HG03571 (cell line): ENCODE data around the gene EPAS1.

Experiments
- ATAC-seq: cut with Tn5 transposase; IDR thresholded peaks from one replicate; pipeline ENCODE4 v1.9.1; 2021; ENCODE audit not compliant: unreplicated experiment

EPAS1 gene

DNA sequence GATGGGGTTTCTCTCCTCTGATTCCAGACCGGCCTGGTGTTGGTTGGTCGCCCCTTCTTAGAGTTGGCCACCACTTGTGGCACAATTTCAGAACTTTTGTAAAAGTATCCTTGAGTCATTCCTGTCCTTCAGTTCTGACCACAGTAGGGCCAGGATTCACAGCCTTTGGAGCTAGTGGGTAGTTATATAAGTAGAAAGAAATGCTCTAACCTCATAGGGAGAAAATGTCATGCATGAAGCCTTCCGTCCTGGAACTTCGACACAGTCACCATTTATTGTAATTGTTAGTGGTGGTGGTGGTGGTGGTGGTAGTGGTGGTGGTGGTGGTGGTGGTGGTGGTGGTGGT is 65.4 kb downstream of the EPAS1 start:
- no peak for ATAC-seq

DNA sequence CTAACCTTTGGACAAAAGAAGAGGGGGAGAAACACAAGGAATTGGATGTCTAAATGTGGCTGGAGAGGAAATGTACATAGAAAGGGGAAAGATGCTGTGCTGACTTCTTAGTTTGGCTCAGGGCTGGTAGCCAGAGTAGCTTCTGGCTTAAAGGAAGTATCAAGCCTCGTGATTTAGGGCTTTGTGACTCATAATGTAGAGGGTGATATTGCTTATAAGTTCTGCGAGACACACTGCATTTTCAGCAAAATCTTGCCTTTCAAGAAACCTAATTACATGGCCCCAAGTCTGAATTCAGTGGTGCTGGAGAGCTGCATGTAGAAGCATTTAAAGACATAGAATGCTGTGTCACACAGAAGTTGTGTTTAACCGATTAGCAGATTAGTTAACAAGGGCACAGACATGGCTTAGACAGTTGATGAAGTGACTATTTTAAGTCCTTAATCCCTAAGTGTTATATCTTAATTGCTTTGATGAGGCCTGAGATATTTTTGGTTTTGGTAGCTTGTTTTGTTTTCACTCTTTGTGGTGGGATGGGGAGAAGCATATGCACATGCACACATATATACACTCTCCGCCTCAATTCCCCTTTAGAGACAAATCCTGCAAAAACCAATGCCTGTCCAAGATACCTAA is 66.4 kb downstream of the EPAS1 start:
- ATAC-seq, result no peak

DNA sequence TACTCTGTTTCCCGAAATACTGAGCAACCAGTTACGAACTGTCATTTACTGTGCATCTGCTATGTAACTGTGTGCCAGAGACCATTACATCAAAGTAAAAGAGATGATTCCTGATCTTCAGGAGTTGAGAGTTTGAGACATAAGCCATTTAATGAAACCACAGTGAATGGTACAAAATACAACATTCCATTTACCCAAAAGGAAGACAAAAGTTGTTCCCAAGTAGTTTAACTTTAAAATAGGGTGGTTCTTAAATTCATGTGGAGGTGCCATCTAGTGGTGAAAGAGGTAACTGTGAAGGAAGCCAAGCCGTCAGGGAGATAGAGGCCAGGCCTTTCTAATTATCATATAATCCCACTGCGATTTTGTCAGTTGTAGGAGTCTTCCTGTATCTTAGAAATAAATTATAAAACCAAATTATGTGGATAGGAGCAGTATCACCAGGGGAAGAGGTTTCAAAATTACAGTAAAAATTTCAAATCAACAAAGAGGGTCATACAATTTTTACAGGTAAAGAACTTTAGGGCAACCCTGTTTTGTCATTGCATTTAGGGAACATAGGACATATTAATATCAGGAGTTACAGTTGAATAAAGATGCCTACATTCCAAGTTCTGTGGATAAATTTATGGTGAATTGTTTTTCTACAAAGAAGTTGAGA is 67.7 kb downstream of the EPAS1 start:
- ATAC-seq, result no peak

DNA sequence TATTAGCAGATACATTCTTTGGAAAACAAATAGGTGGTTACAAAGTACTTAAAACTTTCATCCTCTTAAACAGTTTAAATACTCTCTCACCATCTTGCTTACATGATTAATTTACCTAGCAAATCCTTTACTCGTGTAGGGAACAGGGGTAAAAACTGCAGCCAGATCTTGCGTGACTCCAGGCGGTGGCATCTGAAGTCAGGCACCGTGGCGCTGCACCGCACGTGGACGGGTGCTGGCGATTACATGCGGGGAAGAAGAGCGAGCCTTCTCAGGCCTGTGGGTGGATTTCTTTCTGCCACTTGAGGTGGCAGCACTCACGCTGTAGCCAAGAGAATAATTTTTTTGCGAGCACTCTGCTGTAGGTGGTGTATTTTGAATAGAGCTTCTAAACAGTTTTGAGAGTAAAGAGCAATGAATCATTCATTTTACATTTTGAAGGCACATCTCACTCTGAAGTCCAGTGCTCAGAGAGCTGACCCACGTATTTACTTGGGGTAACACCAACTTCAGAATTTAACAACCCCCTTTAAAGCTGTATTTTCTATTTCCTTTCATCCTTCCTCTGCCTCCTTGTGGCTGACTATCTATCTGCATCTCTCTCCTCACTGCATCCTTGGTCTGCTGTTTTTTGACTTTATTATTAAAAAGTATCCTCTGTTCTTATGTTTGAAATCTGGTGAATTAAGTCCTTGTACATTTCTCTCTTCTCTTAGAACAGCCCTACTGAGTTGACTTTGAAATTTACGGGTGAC is 68.9 kb downstream of the EPAS1 start:
- no peak for ATAC-seq

DNA sequence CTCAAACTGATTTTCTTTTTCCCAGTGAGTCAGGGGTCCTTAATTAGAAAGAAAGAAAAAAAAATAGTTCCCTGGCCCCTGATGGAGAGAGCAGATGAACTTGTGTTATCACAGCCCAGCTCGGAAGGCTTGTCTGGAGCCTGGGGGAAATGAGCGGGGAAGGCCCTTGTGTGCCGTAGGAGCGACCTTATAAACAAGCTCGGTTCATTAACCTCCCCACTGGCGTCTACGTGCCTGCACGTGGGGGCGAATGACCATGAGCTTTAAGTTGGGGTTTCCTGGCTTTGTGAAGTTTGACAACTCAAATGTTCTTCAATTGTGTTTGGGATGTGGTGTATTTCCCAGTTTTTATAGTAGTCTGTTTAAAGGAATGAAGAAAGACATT is 69.5 kb downstream of the EPAS1 start:
- ATAC-seq, result no peak

DNA sequence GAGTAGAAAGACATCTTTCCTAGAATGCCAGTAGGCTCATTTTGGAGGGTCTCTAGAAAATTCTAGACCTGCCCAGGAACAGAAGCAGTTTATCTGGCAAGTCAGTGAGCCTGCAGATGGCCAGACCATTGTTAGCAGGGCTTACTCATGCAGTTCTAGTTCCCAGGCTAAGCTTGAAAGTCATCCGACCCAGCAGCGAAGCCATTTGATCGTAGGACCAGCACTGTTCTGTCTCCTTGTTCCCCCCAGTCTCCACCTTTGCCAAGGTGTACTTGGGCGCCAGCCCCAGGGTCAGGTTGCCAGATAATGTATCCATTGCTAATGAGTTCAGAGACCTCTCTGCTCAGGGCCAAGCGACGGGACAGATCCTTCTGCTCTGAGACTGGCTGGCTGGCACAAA is 70.1 kb downstream of the EPAS1 start:
- ATAC-seq, result no peak

DNA sequence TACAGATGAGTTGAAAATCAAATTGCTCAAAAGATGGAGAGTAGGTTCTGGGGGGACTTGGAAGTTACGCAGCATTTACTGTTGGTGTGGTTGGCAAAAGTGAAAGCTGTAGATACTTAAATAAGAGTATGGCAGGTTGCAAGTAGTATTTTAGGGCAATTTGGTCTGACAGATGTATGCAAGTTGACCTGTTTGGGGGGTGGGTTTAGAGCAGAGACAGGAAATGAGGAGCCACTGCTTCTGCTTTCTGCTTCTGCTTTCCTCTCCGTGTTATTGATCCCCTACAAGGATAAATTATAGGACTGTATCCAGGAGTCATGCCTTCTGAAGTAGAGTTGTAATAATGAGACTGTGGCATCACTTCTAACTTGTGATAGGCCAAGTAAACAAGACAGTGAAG is 71.2 kb downstream of the EPAS1 start:
- no peak for ATAC-seq

DNA sequence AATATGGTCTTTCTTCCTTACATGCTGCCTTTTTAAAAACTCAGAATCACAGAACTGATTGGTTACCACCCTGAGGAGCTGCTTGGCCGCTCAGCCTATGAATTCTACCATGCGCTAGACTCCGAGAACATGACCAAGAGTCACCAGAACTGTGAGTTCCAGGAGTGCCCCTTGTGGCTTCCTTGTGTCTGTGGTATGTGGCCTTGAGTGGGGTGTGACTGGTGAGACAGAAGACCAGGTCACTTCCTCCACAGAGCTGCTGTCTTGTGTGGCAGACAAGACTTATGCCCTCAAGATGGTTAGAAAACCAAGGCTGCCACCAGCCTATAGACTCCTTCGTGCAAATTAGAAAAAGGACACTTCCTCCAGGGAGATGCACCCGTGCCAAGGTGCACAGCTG is 72.6 kb downstream of the EPAS1 start:
- no peak for ATAC-seq

DNA sequence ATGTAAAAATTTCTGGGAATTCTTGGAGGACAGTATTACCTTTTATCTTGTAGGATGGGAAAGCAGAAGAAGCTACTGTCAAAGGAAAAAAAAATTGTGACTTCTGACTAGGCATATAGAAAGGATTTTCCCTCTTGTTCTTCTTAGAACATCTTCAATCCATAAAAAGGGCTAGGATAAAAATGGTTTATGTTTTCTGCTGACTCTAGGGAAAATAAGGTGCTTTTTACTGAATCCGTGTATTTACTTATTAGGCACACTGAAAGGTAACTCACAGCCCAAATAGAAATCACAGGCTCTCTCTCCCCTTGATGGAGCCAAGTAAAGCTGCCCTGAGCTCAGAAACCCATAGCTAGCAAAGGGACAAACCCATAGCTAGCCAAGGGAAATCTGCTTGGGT is 74.6 kb downstream of the EPAS1 start:
- ATAC-seq, result no peak

DNA sequence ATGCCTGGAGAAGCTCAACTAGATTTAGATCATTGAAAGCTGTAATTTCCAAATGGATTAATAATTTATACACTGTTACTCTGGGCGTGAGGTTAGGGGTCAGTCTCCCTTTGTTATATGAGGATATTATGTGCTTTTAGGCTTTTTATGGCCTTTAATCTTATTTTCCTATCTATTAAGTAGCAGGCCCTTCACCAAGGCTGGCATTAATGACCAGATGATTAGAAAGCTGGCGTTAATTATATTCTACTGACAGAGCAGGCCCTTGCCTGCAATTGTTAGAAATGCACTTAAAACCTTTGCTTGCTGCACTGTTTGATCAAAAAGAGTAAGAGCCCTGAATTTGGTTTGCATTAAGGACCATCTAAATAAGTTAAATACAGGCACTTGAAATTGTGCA is 75.3 kb downstream of the EPAS1 start:
- ATAC-seq, result no peak

DNA sequence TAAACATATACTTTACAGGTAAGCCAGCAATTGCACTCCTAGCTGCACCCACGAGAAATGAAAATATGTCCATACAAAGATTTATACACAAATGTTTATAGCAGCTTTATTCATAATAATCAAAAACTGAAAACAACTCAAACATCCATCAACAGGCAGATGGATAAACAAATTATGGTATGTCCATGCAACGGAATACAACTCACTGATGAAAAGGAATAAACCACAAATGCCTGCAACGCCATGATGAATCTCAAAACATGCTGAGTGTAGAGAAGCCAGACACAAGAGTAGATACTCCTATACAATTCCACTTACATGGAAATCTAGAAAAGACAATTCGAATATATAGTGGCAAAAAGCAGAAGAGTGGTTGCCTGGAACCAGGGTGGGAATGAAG is 76.0 kb downstream of the EPAS1 start:
- no peak for ATAC-seq

DNA sequence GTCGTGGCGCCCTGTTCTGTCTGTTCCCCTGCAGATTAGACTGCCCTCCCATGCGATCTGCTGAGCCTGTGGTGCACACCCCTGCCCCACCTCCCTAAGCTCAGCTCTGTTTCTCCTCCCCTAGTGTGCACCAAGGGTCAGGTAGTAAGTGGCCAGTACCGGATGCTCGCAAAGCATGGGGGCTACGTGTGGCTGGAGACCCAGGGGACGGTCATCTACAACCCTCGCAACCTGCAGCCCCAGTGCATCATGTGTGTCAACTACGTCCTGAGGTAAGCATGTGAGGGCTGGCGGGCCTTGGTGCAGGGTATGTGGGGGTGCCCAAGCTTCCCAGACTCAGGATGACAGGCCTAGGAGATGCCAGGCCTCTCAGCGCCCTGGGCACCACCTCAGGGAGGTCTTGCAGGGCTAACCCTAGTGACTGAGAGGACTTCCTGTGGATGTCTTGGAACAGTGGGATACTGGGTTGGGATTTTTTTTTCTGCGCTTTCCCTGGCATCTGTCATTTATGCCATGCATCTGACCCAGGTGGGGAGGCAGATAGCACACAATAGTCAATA is 78.4 kb downstream of the EPAS1 start:
- ATAC-seq, result no peak

DNA sequence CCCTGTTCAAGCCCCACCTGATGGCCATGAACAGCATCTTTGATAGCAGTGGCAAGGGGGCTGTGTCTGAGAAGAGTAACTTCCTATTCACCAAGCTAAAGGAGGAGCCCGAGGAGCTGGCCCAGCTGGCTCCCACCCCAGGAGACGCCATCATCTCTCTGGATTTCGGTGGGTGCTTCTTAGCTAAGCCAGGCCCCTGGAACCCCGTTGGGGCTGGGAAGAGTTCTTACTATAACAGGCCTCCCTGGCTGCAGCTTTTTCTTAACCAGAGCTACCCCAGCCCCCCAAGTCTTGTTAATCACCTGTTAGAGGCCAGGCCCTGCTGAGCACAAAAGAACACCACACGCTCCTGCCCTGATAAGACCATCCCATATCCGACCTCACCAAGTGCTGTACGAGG is 79.4 kb downstream of the EPAS1 start:
- no peak for ATAC-seq

DNA sequence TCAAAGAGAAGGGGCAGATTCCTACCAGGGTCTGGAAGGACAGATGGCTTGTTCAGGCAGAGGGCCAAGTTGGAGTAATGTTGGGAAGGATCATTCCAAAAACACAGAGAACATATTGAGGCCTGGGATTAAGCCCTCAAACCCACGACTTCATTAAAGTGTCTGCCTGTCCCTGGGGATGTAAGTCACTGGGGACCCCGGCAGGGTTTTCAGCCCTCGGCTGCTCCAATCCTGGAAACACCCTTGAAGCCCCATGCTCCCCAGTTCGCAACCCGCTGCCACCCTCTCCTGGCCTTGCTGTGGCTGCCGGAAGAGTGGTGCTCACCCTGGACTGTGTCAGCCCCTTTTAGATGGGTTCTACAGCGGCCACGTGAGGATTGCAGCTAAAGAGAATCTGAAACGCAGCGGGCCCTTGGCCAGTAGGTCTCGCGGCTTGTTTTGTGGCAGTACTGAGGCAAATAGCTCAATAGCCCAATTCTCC is 79.9 kb downstream of the EPAS1 start:
- no peak for ATAC-seq

DNA sequence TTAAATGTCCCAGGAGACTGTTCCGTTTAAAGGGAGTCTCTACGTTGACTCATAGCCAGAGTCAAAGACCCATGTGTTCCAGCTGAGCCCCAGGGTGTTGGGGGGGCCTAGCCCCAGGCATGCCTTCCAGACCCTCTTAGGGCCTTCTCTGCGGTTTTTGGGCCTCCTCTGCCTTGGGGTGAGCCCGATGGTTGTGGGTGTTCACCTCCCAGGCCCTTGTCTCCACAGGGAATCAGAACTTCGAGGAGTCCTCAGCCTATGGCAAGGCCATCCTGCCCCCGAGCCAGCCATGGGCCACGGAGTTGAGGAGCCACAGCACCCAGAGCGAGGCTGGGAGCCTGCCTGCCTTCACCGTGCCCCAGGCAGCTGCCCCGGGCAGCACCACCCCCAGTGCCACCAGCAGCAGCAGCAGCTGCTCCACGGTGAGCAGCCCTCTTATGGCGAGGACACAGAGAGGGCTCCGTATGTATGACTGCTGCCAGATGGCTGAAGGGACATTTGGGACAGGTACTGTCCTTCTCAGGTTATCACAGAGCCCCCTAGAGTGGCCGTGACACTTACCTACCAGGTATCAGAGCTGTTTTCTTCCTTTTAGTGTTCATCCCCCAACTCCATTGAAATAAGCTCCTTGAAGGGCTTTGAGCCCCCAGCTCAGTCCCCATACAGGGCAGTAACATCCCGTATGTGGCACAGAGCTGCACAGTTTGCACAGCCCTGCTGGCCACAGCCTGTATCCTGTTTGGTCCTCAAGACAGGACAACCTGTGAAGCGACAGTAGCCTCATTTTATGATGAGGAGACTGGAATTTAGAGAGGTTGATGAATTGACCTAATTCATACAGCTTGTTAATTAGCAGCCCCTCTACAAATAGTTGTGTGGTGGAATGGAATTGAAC is 80.7 kb downstream of the EPAS1 start:
- ATAC-seq, result no peak

DNA sequence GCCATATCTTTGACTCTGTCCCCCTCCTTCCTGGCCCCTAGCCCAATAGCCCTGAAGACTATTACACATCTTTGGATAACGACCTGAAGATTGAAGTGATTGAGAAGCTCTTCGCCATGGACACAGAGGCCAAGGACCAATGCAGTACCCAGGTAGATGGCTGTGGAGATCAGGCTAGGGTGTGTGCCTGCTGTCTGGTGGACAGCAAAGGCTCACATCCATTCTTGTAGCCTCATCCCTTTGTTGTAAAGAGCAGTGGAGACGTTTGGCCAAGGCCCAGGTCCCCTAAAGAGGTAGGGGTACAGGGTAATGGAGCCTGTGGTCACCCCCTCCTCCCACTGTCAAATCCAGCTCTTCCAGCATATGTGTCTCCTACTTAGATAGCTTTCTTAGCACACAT is 81.4 kb downstream of the EPAS1 start:
- ATAC-seq, result no peak

DNA sequence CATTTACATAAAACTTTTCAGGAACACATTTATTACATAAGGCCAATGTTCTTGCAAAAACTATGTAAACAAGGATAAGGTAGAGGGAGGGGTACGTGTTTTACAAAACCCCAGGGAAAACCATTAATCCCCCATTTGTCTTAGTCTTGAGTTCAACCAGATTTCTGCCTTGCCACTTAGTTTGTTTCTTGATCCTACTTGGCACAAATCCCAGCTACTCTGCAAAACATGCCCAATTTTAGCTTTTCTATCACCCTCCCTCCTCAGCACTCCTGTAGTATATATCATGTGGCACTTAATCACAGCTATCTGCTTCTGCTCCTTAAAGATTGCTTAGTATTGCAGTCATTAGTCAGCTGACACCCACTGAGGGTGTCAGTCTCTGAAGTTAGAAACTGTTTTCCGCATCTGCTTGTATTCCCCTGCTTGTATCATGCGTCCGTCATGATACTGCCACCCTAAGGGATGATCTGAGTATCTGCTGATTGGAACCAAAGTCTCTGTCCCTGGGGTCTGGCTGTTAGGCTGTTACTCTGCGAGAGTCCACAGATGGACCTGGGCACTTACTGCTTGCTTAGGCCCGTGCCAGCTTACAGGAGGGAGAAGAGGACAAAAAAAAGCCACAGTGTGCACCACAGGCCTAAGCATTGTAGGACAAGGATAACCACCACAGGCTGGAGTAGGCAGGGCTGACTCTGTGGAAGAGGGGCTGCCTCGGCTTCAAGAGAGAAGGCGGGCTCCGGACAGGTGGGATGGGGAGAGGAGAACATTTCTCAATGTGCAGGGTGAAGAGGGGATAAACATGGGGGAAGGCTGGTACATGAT is 82.2 kb downstream of the EPAS1 start:
- ATAC-seq, result no peak

DNA sequence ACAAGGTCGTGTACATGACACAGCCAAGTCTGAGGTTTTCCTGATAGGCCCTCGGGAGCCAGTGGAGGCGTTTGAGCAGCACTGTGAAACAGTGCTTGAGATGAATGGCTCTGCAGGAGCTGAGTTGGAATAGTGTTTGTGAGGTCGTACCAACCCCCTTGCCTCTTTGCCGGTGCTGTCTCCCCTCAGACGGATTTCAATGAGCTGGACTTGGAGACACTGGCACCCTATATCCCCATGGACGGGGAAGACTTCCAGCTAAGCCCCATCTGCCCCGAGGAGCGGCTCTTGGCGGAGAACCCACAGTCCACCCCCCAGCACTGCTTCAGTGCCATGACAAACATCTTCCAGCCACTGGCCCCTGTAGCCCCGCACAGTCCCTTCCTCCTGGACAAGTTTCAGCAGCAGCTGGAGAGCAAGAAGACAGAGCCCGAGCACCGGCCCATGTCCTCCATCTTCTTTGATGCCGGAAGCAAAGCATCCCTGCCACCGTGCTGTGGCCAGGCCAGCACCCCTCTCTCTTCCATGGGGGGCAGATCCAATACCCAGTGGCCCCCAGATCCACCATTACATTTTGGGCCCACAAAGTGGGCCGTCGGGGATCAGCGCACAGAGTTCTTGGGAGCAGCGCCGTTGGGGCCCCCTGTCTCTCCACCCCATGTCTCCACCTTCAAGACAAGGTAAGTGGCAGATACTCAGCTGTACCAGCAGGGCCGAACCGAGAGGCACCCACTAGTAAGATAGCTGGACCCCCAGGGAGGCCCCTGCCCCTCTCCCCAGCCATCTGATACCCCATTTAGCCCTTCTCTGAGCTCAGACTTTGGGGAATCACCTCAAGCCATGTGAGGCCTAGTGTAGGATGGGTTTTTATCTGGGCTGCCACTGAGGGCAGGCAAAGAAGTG is 83.1 kb downstream of the EPAS1 start:
- no peak for ATAC-seq

DNA sequence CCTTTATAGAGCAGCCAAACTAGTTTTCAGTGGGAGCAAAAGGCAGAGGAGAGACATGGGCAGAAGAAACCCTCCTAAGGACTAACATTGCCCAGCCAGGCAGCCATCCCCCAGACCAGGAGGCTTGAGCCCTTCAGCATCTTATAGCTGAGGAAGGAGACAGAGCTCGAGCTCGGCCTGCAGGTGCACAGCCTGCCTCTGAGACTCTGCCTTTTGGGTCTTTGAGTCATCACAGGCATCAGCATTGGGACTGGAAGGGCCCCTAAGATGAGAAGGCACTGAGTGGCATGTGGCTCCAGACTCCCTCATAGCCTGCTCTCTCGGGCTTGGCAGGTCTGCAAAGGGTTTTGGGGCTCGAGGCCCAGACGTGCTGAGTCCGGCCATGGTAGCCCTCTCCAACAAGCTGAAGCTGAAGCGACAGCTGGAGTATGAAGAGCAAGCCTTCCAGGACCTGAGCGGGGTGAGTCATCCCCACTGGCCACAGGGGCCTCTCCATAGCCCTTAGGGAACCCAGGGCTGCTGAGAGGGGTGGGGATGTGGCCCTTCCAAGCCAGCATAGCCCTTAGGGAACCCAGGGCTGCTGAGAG is 84.1 kb downstream of the EPAS1 start:
- no peak for ATAC-seq
